Stimulated activated CD4-positive, alpha-beta T cell treated with anti-CD3 and anti-CD28 coated beads, TNF-alpha, amount 100 ng/mL, for 48 hours (primary cell): ENCODE data around the gene LRRK1.

Experiments used
- DNase-seq, 3 donors: peaks; one replicate each; pipeline ENCODE4 v3.0.0-alpha.2; 2020; ENCODE audit warnings: low read depth in 3 of 3

LRRK1 gene

GRCh38 chr15:101022876-101023275 lies 103.7 kb downstream of the LRRK1 start:
- DNase-seq = no peak

- no peak for DNase-seq
These were observed 104.4 kb downstream of the LRRK1 start for GRCh38 chr15:101023501-101024072.

GRCh38 chr15:101024073-101024695 lies 105.0 kb downstream of the LRRK1 start:
- no peak for DNase-seq

- no peak for DNase-seq
These were observed 105.7 kb downstream of the LRRK1 start for GRCh38 chr15:101024706-101025500.

- no peak for DNase-seq
These were observed 106.3 kb downstream of the LRRK1 start for GRCh38 chr15:101025501-101025885.

GRCh38 chr15:101025896-101026631 lies 106.9 kb downstream of the LRRK1 start:
- no peak for DNase-seq

- no peak for DNase-seq
These were observed 107.6 kb downstream of the LRRK1 start for GRCh38 chr15:101026656-101027272.

GRCh38 chr15:101027273-101027901 lies 108.2 kb downstream of the LRRK1 start:
- no peak for DNase-seq

GRCh38 chr15:101027920-101028319 lies 108.8 kb downstream of the LRRK1 start:
- no peak for DNase-seq

- no peak for DNase-seq
These were observed 109.2 kb downstream of the LRRK1 start for GRCh38 chr15:101028321-101028720.

GRCh38 chr15:101028772-101029438 lies 109.7 kb downstream of the LRRK1 start:
- DNase-seq = no peak

GRCh38 chr15:101029971-101030661 lies 111.0 kb downstream of the LRRK1 start:
- DNase-seq = no peak

- no peak for DNase-seq
These were observed 112.1 kb downstream of the LRRK1 start for GRCh38 chr15:101031213-101031612.

GRCh38 chr15:101033801-101034200 lies 114.6 kb downstream of the LRRK1 start:
- no peak for DNase-seq

- no peak for DNase-seq
These were observed 116.5 kb downstream of the LRRK1 start for GRCh38 chr15:101035611-101036010.

GRCh38 chr15:101036189-101036588 lies 117.0 kb downstream of the LRRK1 start:
- no peak for DNase-seq

GRCh38 chr15:101037090-101037830 lies 118.1 kb downstream of the LRRK1 start:
- DNase-seq = no peak

GRCh38 chr15:101038327-101039003 lies 119.3 kb downstream of the LRRK1 start:
- DNase-seq = no peak

GRCh38 chr15:101039461-101039860 lies 120.3 kb downstream of the LRRK1 start:
- DNase-seq = no peak
